PC-3 (cell line): ENCODE measurements around the gene JOSD1.

Source experiments
- CTCF ChIP-seq: fragments of 300-600 bp; sonication (generic); conservative IDR thresholded peaks from 2 replicates; pipeline ENCODE4 v1.5.1; 2017; ENCODE audit warnings: antibody characterized with exemption, low read depth, mild to moderate bottlenecking, low read length
- EZH2phosphoT487 ChIP-seq: fragments of 300-600 bp; sonication (generic); IDR thresholded peaks from 2 replicates; pipeline ENCODE4 v1.6.1; 2018; ENCODE audit warnings: mild to moderate bottlenecking, antibody characterized with exemption, low read length, borderline replicate concordance

GRCh38 chr22:38731703-38732161 lies 31.0 kb upstream of the JOSD1 start:
- TF ChIP-seq CTCF (no peak), EZH2phosphoT487 (no peak)
